IPS-18c (cell line): ENCODE results near the gene MAPKAPK2.

Experiments
- H3K4me3 ChIP-seq: 2 replicates; pipeline ENCODE4 v1.7.0; 2013; ENCODE audit warnings: low read depth, mild to moderate bottlenecking, low read length, moderate library complexity; ENCODE audit not compliant: insufficient read depth
- H3K9me3 ChIP-seq: one replicate; pipeline ENCODE4 v1.6.1; 2013; ENCODE audit warnings: mild to moderate bottlenecking, low read length, moderate library complexity; ENCODE audit not compliant: control insufficient read depth, insufficient read depth

The MAPKAPK2 gene

GRCh38 chr1:206674236-206674635 lies 10.5 kb upstream of the MAPKAPK2 start:
- Histone ChIP-seq H3K4me3 (no peak overlapping the region), H3K9me3 (no peaks in the 10 kb centered on the region)

- no peak overlapping the region for H3K4me3 ChIP-seq
- H3K9me3 ChIP-seq: no peaks in the 10 kb centered on the region
Measured at GRCh38 chr1:206674745-206675175, 9.9 kb upstream of the MAPKAPK2 start.

- no peaks in the 10 kb centered on the region for H3K9me3 ChIP-seq
- no peak overlapping the region for H3K4me3 ChIP-seq
Measured at GRCh38 chr1:206676499-206676898, 8.2 kb upstream of the MAPKAPK2 start.

- Histone ChIP-seq H3K4me3 (no peak overlapping the region), H3K9me3 (no peaks in the 10 kb centered on the region)
Measured at GRCh38 chr1:206678490-206678889, 6.2 kb upstream of the MAPKAPK2 start.

DNA sequence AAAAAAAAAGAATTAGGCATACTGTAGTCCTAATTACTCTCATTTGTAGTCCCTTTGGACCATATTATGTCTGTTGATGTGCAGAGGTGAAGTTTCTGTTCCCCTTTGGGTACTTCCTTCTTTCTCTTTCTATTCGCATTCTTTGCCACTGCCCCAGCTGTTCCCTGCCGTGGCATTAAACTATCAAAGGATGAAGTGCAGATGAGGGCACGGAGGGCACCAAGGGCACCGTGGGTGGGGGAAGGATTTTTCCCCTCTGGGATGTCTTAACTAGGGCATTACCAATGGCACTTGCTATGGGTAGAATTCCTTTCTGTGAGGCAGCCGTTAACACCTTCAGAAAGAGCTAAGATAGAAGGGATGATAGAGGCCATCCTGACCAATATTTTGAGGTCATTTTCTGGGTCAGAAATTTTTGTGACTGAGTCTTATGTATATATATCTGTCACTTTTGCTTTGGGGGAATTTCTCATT lies 4.9 kb upstream of the MAPKAPK2 start:
- Histone ChIP-seq H3K9me3 (no peaks in the 10 kb centered on the region), H3K4me3 (no peak overlapping the region)

DNA sequence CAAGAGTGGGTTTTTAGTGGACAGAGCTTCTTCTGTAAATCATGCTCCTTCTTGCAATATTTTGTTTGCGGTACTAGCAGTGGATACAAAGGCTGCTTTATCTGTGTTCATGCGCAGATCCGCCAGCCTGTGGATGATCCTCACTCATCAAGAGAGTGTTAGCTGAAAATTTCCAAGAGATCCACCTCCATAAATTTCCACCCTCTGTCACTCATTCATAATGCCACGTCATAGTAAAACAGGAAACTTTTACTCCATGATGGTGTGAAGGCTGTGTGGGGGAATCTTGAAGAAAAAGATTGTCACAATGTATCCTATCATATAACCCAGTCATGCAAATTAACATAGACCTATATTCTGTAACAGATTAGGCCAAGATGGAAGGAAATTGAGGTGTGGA lies 4.4 kb upstream of the MAPKAPK2 start:
- Histone ChIP-seq H3K9me3 (no peaks in the 10 kb centered on the region), H3K4me3 (no peak overlapping the region)

DNA sequence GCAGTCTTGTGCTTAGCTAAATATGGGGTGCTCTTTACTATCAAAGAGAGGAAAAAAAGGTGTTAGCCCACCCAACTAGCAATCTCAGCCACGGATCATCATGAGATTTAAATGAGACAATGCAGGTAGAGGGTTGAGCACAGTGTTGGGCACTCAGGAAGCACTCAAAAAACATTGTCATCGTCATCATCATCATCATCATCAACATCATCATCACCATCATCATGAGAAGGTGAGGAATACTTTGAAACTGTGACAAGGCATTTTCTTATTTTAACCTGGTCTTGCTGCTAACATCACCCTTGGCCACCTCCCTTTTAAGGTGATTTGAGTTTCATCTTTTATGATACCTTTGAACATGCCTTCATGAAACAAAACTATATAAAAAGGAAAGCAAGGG lies 3.3 kb upstream of the MAPKAPK2 start:
- Histone ChIP-seq H3K4me3 (no peak overlapping the region), H3K9me3 (no peaks in the 10 kb centered on the region)

GRCh38 chr1:206682111-206682510 lies 2.6 kb upstream of the MAPKAPK2 start:
- Histone ChIP-seq H3K9me3 (no peaks in the 10 kb centered on the region), H3K4me3 (no peak overlapping the region)

GRCh38 chr1:206683313-206683712 lies 1.4 kb upstream of the MAPKAPK2 start:
- Histone ChIP-seq H3K4me3 (no peak overlapping the region), H3K9me3 (no peaks in the 10 kb centered on the region)

DNA sequence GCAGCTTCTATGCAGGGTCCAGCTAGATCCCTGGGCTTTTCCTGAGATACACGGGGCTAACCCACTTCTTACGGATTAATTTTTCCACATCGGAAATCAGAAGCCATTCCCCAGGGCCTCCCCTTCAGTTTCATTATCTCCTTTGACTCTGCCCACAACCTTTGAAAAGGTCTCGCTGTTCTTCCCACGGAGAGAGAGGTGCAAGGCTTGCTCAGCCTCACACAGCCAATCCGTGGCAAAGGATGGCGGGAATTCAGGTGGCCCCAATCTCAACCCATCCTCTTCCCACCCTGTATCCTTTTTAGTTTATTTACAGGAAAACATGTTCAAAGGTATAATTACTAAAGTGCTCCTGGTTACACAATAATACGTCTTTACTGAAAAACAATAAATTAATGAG lies 702 bp upstream of the MAPKAPK2 start:
- Histone ChIP-seq H3K4me3 (peak overlapping the region; percentile 65; the same call in 1 of the 2 replicates), H3K9me3 (no peaks in the 10 kb centered on the region)

- peak overlapping the region; percentile 83 for H3K4me3 ChIP-seq
- H3K9me3 ChIP-seq: no peaks in the 10 kb centered on the region
Measured at GRCh38 chr1:206685334-206685768, 646 bp downstream of the MAPKAPK2 start.

DNA sequence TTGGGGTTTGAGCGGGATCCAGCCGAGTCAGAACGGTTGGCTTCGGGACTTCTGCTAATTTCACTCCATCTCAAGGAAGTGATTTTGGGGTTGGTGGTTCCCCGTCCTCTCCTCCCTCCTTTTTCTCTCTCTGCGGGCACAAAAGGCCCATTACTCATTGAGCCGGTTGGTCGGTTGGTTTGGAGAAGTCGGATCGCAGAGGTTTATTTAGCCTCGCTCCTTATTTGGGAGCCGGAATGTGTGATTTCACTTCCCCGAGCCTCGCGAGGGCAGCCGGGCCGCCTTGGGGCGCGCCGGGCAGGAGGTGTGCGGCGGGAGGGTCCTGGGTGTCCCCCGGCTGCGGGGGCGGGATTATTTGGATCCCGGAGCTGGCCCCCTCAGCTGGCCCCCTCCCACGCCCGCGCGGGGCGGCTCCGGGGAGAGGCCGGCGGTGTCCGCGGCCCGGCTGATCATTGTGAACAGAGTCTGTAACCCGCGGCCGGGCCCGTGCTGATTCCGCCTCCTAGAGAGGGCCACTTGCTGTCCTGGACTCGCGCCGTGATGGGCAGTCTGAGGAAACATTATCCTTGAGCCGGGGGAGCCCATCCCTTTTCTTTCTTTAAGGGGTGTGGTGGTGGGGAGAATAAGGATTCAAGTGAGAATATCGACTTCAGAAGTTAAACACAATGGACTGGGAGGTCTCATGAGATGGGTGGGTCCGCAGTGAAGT lies 1.2 kb downstream of the MAPKAPK2 start:
- Histone ChIP-seq H3K4me3 (peak overlapping the region; percentile 83), H3K9me3 (peaks cover 2% of the 10 kb centered on the region)

DNA sequence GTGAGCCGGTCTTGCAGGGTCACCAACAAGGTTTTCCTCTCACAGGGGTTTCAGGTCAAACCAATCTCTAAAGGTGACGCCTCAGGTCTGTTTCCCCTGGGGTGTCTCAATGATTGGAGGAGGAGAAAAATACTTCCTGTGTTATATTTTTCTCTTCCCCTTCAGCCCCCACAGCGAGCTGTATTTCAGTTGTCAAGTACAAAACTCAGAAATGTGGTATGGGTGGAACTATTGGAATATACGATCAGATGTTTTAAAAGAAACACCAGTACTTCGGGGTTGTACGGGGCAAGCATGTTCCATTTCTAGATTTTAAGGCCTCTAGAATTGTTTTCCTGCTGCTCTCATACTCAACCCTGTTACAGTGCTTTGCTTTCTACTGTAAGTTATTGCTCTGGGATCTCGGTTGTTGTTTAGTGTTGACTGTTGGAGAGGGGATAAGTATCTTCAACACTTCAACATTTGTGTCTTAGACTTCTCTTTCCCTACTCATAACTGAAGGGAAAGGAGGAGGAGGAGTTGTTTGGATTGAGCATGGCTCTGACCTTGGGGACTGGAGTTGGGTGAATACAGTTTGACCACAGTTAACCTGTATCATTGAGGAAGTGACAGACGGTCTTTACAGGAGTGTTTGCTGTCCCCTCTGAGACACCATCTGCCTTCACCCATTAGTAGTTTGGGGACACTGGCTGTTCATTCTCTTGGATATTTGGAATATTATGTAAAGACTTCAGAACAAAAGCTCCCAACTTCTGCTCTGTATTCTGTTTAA lies 2.0 kb downstream of the MAPKAPK2 start:
- H3K9me3 ChIP-seq: peaks cover 2% of the 10 kb centered on the region
- peak overlapping the region; percentile 83 for H3K4me3 ChIP-seq

GRCh38 chr1:206687251-206687914 lies 2.7 kb downstream of the MAPKAPK2 start:
- H3K4me3 ChIP-seq: no peak overlapping the region; the same call in 1 of the 2 replicates

DNA sequence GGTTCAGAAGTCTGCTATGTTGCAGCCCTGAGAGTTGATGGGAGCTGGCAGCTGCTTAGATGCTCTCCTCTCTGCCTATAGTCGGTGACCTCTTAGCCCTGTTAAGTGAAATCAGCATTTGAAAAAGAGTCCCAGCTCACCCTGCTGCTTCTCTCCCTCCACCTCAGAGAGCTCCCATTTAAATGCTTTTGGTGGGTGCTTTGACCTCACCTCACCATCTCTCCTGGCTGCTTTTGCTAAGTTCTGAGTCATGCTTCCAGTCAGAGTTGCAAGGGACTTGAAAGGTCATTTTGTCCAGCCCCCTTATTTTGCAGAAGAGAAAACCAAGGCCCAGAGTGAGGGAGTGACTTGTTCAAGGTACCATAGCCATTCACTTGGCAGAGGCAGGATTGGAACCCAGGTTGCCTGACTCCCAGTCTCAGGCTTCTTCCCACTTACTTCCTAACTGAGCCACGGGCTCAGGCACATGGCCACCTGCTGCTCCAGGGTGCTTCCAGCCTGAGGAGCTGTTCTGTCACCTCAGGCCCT lies 3.3 kb downstream of the MAPKAPK2 start:
- Histone ChIP-seq H3K4me3 (no peak overlapping the region), H3K9me3 (peaks cover 2% of the 10 kb centered on the region)

More at GRCh38 chr1:206687251-206687914, 2.7 kb downstream of the MAPKAPK2 start:
- peaks cover 2% of the 10 kb centered on the region for H3K9me3 ChIP-seq

GRCh38 chr1:206690516-206690915 lies 5.8 kb downstream of the MAPKAPK2 start:
- H3K4me3 ChIP-seq: no peak overlapping the region
- peaks cover 2% of the 10 kb centered on the region for H3K9me3 ChIP-seq

DNA sequence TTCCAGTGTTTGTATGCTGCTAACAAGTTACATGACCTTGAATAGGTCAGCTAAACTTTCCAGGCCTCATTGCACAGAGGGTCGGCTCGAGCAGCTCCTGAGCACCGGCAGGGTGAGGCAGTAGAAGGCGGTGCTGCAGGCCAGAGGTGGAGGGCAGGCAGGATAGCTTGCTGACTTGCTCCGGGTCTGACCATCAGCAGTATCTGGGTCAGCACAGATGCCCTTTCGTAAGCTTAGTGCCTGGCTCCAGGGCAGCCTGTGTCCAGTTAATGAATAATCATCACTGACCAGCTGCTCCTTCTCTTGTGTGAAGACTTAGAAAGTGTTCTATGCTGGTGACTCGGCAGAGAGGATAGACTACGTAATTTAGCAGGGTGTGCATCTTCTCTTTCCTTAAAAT lies 6.9 kb downstream of the MAPKAPK2 start:
- no peak overlapping the region for H3K4me3 ChIP-seq
- H3K9me3 ChIP-seq: peaks cover 2% of the 10 kb centered on the region
